Stimulated activated CD8-positive, alpha-beta memory T cell treated with anti-CD3 and anti-CD28 coated beads, Interleukin-2, amount 100 ng/mL, for 1 hour (primary cell): Measurements from ENCODE around the gene SRGN.

Experiments used
- DNase-seq, 2 donors: peaks; one replicate each; pipeline ENCODE4 v3.0.0-alpha.2; 2020; ENCODE audit warnings: low read depth in 2 of 2

The SRGN gene

DNA sequence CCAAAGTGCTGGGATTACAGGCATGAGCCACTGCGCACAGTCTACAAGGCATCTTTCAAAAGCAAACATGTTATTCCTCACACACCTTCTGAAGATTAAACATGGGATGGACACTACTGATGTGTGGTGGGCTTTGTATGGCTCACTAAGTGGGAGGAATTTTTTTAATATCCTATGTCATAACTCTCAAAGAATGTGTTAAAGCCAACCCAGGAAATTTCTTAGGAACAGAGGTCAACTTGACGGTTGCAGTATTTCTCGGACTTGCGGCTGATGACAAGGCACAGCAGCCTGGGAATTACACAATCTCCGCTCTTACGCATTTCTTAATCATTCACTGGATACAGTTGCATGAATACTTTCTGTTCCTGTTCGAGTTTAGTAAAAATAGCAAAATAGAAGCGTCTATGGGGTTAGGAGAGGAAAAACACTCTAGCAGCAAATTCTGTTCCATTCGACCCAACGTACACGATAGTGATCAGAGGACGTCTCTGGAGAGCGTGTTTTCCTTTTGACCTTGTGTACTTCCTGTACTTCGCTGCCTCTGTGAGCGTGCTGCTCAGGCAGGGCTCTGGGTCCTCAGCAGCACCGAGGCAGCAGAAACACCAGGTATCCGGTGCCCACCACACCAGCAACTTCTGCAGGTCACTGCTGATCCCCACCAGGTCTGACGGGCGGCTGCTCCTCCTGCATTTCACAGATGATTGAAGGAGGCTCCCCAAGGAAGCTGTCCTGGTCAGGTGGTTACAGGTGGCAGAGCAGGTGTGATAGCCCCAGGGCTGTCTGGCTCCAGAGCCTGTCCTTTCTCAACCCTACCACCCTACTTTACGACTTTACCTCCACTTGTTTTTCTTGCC, 26.4 kb upstream of the SRGN start:
- no peak for DNase-seq

GRCh38 chr10:69062901-69063300, 25.0 kb upstream of the SRGN start:
- DNase-seq = no peak

- DNase-seq = no peak
Observed at GRCh38 chr10:69064762-69065328, 23.1 kb upstream of the SRGN start.

- no peak for DNase-seq
Observed at GRCh38 chr10:69065406-69066361, 22.2 kb upstream of the SRGN start.

DNA sequence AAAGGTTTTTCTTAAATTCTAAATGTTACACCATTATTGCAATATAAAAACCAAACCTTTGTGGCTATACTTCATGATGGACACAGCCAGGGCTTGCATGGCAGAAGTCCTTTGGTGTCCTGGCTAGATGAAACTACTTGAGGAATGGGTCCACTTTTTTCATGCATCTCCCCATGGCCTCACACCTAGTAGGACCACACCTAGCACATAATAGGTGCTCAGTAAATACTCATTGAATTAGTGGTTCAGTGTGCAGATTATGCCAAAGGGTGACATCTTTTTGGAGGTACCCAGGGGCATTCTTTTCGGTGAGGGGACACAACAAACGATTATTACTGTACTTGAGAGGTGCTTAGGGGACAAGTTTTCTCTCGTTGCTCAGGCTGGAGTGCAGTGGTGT, 20.7 kb upstream of the SRGN start:
- DNase-seq = no peak

DNA sequence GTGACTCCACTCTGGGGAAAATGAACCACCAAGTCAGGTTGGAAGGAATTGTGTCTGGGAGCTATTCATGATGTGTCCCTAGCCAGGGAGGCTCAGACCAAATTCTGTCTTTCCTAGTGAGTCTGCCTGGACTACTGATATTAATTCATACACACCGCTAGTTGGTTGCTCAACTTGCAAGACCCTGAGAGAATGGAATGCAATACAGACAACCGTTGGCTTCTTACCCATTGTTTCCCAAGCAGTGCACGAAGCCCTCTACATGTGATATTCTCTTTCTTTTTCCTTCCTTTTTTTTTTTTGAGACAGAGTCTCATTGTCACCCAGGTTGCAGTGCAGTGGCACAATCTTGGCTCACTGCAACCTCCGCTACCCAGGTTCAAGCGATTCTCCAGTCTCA, 19.4 kb upstream of the SRGN start:
- no peak for DNase-seq

GRCh38 chr10:69069090-69070042, 18.5 kb upstream of the SRGN start:
- DNase-seq = no peak

DNA sequence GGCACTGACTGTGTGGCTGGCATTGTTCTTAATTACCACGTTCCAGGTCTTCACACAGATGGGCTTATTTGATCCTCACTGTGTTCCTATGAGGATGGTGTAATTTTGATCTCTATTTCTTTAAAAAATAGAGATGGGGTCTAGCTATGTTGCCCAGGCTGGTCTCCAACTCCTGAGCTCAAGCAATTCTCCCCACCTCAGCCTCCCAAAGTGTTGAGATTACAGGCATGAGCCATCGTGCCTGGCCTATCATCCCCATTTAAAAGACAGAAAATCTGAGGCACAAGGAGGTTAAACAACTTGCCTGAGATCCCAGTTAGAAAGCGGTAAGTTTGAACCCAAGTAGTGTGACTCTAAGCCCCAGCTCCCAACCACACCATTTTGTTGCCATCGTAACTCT, 17.0 kb upstream of the SRGN start:
- no peak for DNase-seq

DNA sequence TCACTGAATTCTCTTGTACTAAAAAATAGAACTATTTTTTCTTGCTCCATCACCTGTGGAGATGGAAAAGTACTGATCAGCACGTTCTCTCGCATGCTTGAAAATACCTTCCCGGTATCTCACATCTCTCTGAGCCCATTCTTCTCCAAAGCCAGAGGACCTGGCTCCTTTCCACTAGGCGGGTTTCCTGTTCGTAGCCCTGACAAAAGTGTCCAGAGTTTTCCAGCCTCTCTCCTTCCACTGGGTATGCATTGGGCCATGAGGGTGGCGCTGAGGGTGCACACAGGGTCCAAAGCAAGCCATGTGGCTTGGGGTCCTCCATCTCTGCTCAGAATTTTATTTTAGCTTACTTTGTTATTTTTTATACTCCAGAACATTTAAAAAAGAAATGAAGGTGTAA, 16.3 kb upstream of the SRGN start:
- no peak for DNase-seq

DNA sequence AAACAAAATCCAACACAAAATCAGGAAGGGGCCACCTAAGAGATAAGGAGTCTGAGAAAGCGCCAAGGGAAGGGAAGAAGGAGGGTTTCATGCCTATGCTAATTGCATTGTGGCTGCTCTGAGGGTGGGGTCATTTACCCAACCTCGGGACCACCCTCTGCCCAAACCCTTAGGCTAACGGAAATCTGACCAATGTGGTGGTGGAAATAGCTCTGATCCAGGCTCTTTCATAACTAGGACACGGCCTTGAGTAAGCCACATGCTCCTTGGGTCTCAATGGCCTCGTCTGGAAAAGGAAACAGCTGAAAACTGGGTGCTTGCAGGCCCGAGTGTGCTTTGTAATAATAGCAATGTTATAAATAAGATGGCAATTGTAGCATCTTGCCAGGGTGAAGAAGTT, 14.9 kb upstream of the SRGN start:
- DNase-seq = no peak

DNA sequence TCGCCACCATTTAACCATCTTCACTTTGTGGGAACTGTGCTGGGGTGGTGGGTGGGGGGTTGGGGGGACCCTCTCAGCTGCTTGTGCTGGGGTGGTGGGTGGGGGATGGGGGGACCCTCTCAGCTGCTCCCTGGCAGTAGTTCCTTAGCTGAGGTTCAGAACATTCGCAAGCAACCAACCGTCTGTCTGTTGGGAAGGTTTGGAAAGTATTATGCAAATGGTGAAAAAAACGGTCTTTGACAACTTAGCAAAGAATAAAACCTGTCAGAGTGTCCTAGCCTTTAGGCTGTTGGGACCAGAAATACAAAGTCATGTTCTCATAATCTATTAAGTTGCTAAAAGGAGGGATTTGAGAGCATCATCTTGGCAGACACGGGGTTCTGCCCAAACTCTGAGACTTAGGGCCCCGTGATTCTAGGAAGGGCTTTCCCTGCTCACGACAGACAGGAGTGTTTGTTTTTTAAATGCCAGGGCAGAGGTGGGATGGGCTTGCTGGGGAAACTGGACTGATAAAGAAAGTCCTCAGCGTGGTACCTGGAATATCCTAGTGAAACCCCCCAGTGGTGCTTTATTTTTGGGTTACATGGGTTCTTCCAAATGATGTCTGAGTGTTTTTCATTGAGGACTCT, 14.1 kb upstream of the SRGN start:
- DNase-seq = no peak

DNA sequence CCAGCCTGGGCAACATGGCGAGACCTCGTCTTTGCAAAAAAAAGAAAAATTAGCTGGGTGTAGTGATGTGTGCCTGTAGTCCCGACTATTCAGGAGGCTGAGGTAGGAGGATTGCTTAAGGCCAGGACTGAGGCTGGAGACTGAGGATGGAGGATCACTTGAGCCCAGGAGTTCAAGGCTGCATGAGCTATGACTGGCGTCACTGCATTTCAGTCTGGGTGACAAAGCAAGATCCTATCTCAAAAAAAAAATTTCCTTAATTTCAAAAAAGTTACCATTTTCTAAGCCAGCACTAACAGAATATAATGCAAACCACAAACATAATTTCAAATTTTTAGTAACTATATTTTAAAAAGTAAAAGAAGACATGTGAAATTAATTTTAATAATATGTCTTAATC, 13.4 kb upstream of the SRGN start:
- no peak for DNase-seq

DNA sequence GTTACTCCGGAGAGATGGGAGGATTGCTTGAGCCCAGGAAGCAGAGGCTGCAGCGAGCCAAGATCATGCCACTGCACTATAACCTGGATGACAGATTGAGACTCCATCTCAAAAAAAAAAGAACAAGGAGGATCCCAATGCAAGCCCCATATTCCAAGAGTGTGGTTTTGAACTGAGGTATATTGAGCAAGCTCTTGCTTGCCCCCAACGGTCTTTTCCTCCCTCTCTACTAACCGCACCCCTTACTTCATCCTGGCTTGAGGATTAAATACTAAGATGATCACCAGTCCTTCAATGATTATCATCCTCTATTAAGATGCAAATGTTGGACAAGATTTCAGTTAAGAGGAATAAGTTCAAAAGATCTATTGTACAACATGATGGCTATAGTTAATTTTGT, 12.5 kb upstream of the SRGN start:
- DNase-seq = no peak

GRCh38 chr10:69078311-69078710, 9.6 kb upstream of the SRGN start:
- DNase-seq = no peak

DNA sequence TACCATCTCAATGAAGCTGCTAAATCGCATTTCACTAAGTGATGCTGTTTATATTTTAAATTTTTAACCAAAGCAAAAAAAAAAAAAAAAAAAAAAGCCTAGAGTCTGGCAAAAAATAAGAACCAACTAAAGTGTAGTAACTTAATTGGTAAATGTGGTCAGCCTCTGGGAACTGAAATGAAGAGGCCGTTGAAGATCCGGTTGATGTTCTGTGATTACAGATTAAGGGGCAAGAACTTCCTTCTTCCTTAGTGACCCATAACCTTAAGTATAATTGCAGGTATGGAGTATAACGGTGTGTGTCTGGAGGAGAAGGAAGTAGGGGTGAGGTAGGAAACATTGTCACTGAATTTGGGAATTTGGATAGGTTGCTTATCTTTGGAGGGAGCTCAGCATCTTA, 7.7 kb upstream of the SRGN start:
- DNase-seq = no peak

- DNase-seq = no peak
Observed at GRCh38 chr10:69086001-69086509, 1.8 kb upstream of the SRGN start.

DNA sequence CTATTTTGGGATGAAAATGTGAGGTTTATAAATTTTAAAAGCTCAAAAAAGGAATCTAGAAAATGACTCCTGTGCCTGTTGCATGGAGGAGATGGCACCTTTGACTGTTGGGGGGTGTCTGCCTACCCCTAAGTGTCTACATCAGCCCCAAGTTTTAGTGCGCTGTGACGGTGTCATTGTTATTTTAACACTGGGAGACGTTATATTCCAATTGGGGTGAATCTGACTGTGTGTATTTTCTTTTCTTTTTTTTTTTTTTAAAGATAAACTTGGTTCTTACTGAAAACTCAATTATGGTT, 517 bp downstream of the SRGN start:
- DNase-seq = no peak

DNA sequence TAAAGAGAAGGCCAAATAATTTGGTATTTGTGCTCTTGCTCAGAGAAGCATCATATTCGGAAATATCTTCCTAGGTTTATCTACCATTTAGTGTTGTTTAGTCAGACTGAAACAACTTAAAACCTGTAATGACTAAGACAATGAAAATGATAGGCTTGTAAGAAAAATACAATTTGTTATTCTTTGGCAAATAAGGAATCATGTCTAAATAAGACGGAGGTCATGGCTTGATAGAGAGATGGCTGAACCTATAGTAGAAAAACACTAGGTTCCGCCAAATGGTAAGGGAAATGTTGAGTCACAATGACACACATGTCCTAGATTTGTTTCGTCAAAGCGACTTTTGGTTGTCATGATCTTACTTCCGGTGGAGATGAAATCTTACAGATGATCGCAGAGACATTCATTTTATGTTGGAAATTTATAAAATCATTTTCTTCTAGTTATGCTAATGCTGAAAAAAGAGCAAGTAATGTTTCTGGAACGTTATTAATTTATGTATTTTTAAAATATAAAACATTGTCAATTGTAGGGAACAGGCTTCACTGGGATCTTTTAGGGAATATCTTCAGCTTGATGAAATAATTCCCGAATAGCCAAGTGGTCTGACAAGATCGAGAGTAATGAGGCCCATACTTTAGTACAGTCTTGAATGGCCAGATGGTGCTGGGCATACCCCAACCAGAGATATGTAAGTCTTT, 1.0 kb downstream of the SRGN start:
- no peak for DNase-seq

GRCh38 chr10:69089638-69090599, 2.0 kb downstream of the SRGN start:
- DNase-seq = peak; percentile 55
